Measurements from ENCODE around the gene FH.

FH gene

GRCh38 chr1:241555526-241555925, 36.0 kb upstream of the FH start:
- no peak overlapping the region for H3K27ac ChIP-seq (ENCODE audit: extremely low read depth, low read depth, low read length)
- CTCF ChIA-PET, result no interaction called here
- no peaks in the 10 kb centered on the region for H3K9me3 ChIP-seq (ENCODE audit: control insufficient read depth, insufficient read depth, low read depth, low read length)
- no peak for TF ChIP-seq ZNF211 (tag by site-specific recombination; IDR thresholded peaks at IDR 0.05; ENCODE audit: low read depth)
- TF ChIP-seq GLIS2 (tag by site-specific recombination; IDR thresholded peaks at IDR 0.05), result no peak
- TF ChIP-seq ZFP3 (tag by site-specific recombination; IDR thresholded peaks at IDR 0.05; ENCODE audit: low read depth), result no peak
- TF ChIP-seq ZNF19 (tag by site-specific recombination; IDR thresholded peaks at IDR 0.05; ENCODE audit: low read depth), result no peak
- H3K4me3 ChIP-seq (ENCODE audit: low read depth, low read length), result no peak overlapping the region
- POLR2A ChIA-PET, result no interaction called here
- no peaks in the 10 kb centered on the region for H3K36me3 ChIP-seq (ENCODE audit: control insufficient read depth in 2 of 2, insufficient read depth in 1 of 2, low read length in 2 of 2)
- H3K4me1 ChIP-seq (ENCODE audit: control insufficient read depth, insufficient read depth, low read length), result no peaks in the 10 kb centered on the region

GRCh38 chr1:241553886-241554592, 34.5 kb upstream of the FH start:
- ChIA-PET POLR2A (no interaction called here), CTCF (no interaction called here)
- Histone ChIP-seq H3K36me3 (ENCODE audit: control insufficient read depth in 2 of 2, insufficient read depth in 1 of 2, low read length in 2 of 2) (no peaks in the 10 kb centered on the region), H3K9me3 (ENCODE audit: control insufficient read depth, insufficient read depth, low read depth, low read length) (no peaks in the 10 kb centered on the region), H3K4me3 (ENCODE audit: low read depth, low read length) (no peak overlapping the region), H3K27ac (ENCODE audit: extremely low read depth, low read depth, low read length) (no peak overlapping the region), H3K4me1 (ENCODE audit: control insufficient read depth, insufficient read depth, low read length) (no peaks in the 10 kb centered on the region)
- TF ChIP-seq ZNF837 (tag by site-specific recombination; IDR thresholded peaks at IDR 0.05), result no peak
- no peak for TF ChIP-seq ZNF350 (tag by site-specific recombination; IDR thresholded peaks at IDR 0.05)
- TF ChIP-seq, protein P1, sequence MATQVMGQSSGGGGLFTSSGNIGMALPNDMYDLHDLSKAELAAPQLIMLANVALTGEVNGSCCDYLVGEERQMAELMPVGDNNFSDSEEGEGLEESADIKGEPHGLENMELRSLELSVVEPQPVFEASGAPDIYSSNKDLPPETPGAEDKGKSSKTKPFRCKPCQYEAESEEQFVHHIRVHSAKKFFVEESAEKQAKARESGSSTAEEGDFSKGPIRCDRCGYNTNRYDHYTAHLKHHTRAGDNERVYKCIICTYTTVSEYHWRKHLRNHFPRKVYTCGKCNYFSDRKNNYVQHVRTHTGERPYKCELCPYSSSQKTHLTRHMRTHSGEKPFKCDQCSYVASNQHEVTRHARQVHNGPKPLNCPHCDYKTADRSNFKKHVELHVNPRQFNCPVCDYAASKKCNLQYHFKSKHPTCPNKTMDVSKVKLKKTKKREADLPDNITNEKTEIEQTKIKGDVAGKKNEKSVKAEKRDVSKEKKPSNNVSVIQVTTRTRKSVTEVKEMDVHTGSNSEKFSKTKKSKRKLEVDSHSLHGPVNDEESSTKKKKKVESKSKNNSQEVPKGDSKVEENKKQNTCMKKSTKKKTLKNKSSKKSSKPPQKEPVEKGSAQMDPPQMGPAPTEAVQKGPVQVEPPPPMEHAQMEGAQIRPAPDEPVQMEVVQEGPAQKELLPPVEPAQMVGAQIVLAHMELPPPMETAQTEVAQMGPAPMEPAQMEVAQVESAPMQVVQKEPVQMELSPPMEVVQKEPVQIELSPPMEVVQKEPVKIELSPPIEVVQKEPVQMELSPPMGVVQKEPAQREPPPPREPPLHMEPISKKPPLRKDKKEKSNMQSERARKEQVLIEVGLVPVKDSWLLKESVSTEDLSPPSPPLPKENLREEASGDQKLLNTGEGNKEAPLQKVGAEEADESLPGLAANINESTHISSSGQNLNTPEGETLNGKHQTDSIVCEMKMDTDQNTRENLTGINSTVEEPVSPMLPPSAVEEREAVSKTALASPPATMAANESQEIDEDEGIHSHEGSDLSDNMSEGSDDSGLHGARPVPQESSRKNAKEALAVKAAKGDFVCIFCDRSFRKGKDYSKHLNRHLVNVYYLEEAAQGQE (tag by site-specific recombination; IDR thresholded peaks at IDR 0.05), result no peak
- TF ChIP-seq ZNF133 (tag by site-specific recombination; IDR thresholded peaks at IDR 0.05), result no peak
- no peak for TF ChIP-seq ZBTB8A (tag by site-specific recombination; IDR thresholded peaks at IDR 0.05)
- TF ChIP-seq ZNF10 (tag by site-specific recombination; IDR thresholded peaks at IDR 0.05), result no peak
- TF ChIP-seq PRDM4 (tag by site-specific recombination; IDR thresholded peaks at IDR 0.05), result no peak
- no peak for TF ChIP-seq ZNF560 (tag by site-specific recombination; IDR thresholded peaks at IDR 0.05; ENCODE audit: borderline replicate concordance)
- no peak for TF ChIP-seq ZNF791 (tag by site-specific recombination; IDR thresholded peaks at IDR 0.05)
- TF ChIP-seq, protein P2, sequence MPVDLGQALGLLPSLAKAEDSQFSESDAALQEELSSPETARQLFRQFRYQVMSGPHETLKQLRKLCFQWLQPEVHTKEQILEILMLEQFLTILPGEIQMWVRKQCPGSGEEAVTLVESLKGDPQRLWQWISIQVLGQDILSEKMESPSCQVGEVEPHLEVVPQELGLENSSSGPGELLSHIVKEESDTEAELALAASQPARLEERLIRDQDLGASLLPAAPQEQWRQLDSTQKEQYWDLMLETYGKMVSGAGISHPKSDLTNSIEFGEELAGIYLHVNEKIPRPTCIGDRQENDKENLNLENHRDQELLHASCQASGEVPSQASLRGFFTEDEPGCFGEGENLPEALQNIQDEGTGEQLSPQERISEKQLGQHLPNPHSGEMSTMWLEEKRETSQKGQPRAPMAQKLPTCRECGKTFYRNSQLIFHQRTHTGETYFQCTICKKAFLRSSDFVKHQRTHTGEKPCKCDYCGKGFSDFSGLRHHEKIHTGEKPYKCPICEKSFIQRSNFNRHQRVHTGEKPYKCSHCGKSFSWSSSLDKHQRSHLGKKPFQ (tag by site-specific recombination; IDR thresholded peaks at IDR 0.05), result no peak

All from HEK293 (cell line).